Adipocyte (in vitro differentiated cells): ENCODE measurements around the gene PAK4.
A peak's percentile ranks its signal among the peaks of the same experiment; 100 is the strongest.

ENCODE experiments used
- DNase-seq: peaks from one replicate; pipeline ENCODE4 v3.0.0-alpha.2; 2015; ENCODE audit warnings: low read depth
- H3K27me3 ChIP-seq: replicated peaks from 2 replicates; pipeline ENCODE4 v1.7.0; 2013; ENCODE audit warnings: mild to moderate bottlenecking, low read length, moderate library complexity; ENCODE audit not compliant: control insufficient read depth, insufficient read depth
- H3K36me3 ChIP-seq: 2 replicates; pipeline ENCODE4 v1.7.0; 2013; ENCODE audit warnings: low read length, mild to moderate bottlenecking, moderate library complexity; ENCODE audit not compliant: control insufficient read depth, insufficient read depth, severe bottlenecking
- H3K4me1 ChIP-seq: 2 replicates; pipeline ENCODE4 v1.7.0; 2013; ENCODE audit warnings: mild to moderate bottlenecking, low read length, moderate library complexity; ENCODE audit not compliant: control insufficient read depth, insufficient read depth
- H3K4me3 ChIP-seq: 2 replicates; pipeline ENCODE4 v1.7.0; 2013; ENCODE audit warnings: mild to moderate bottlenecking, low read length, moderate library complexity
- H3K9ac ChIP-seq: 2 replicates; pipeline ENCODE4 v1.7.0; 2013; ENCODE audit warnings: mild to moderate bottlenecking, low read length, moderate library complexity
- H3K9me3 ChIP-seq: 2 replicates; pipeline ENCODE4 v1.7.0; 2013; ENCODE audit warnings: mild to moderate bottlenecking, low read length, moderate library complexity; ENCODE audit not compliant: control insufficient read depth

The PAK4 gene

GRCh38 chr19:39125554-39126311, at the start of gene PAK4:
Gene PAK4 (plus strand): TSS chr19:39125786. CDS start chr19:39169554, 43,768 bp downstream.
- peak within 1 kb of the TSS; percentile 88 for H3K9ac ChIP-seq
- DNase-seq, result peak; percentile 100
- no peaks in the 10 kb centered on the region for H3K36me3 ChIP-seq
- H3K9me3 ChIP-seq, result no peaks in the 10 kb centered on the region
- H3K4me1 ChIP-seq, result peaks cover 28% of the 10 kb centered on the region
- no peaks in the 10 kb centered on the region for H3K27me3 ChIP-seq
- peak within 1 kb of the TSS; percentile 92 for H3K4me3 ChIP-seq

GRCh38 chr19:39077323-39077722, 48.3 kb upstream of the PAK4 start:
- DNase-seq, result no peak
- no peak overlapping the region for H3K9ac ChIP-seq
- no peaks in the 10 kb centered on the region for H3K36me3 ChIP-seq
- no peak overlapping the region for H3K4me3 ChIP-seq
- H3K27me3 ChIP-seq, result no peaks in the 10 kb centered on the region
- H3K9me3 ChIP-seq, result no peaks in the 10 kb centered on the region
- H3K4me1 ChIP-seq, result peaks cover 9% of the 10 kb centered on the region

GRCh38 chr19:39078436-39079200, 47.0 kb upstream of the PAK4 start:
- peaks cover 12% of the 10 kb centered on the region for H3K4me1 ChIP-seq

GRCh38 chr19:39080431-39080830, 45.2 kb upstream of the PAK4 start:
- Histone ChIP-seq H3K36me3 (no peaks in the 10 kb centered on the region), H3K9ac (no peak overlapping the region), H3K4me1 (peaks cover 12% of the 10 kb centered on the region), H3K9me3 (no peaks in the 10 kb centered on the region), H3K4me3 (no peak overlapping the region), H3K27me3 (no peaks in the 10 kb centered on the region)
- DNase-seq, result no peak

More at GRCh38 chr19:39078436-39079200, 47.0 kb upstream of the PAK4 start:
- Histone ChIP-seq H3K27me3 (no peaks in the 10 kb centered on the region), H3K9ac (peak overlapping the region; percentile 62), H3K9me3 (no peaks in the 10 kb centered on the region), H3K4me3 (peak overlapping the region; percentile 24), H3K36me3 (no peaks in the 10 kb centered on the region)
- DNase-seq, result peak; percentile 92

- H3K27me3 ChIP-seq, result no peaks in the 10 kb centered on the region
These were observed 43.4 kb upstream of the PAK4 start for GRCh38 chr19:39082167-39082566.

GRCh38 chr19:39082745-39083598, 42.6 kb upstream of the PAK4 start:
- DNase-seq, result no peak
- Histone ChIP-seq H3K36me3 (no peaks in the 10 kb centered on the region), H3K27me3 (no peaks in the 10 kb centered on the region), H3K9me3 (no peaks in the 10 kb centered on the region), H3K4me3 (peak overlapping the region; percentile 74), H3K9ac (peak overlapping the region; percentile 63), H3K4me1 (peaks cover 12% of the 10 kb centered on the region)

More at GRCh38 chr19:39082167-39082566, 43.4 kb upstream of the PAK4 start:
- no peak for DNase-seq
- Histone ChIP-seq H3K36me3 (no peaks in the 10 kb centered on the region), H3K4me3 (no peak overlapping the region), H3K9me3 (no peaks in the 10 kb centered on the region), H3K4me1 (peaks cover 12% of the 10 kb centered on the region), H3K9ac (no peak overlapping the region)

GRCh38 chr19:39083599-39083982, 42.0 kb upstream of the PAK4 start:
- Histone ChIP-seq H3K27me3 (no peaks in the 10 kb centered on the region), H3K36me3 (no peaks in the 10 kb centered on the region), H3K9me3 (no peaks in the 10 kb centered on the region), H3K4me1 (peaks cover 12% of the 10 kb centered on the region), H3K4me3 (peak overlapping the region; percentile 74), H3K9ac (peak overlapping the region; percentile 63)
- no peak for DNase-seq

GRCh38 chr19:39083983-39084731, 41.4 kb upstream of the PAK4 start, which contains the start of gene ACP7:
Gene ACP7 (plus strand): TSS chr19:39084368. CDS start chr19:39085270, 902 bp downstream.
- Histone ChIP-seq H3K9ac (peak within 1 kb of the TSS; percentile 63), H3K4me1 (peaks cover 7% of the 10 kb centered on the region), H3K9me3 (no peaks in the 10 kb centered on the region), H3K27me3 (no peaks in the 10 kb centered on the region), H3K4me3 (peak within 1 kb of the TSS; percentile 74), H3K36me3 (no peaks in the 10 kb centered on the region)
- DNase-seq, result peak; percentile 21

- Histone ChIP-seq H3K9ac (peak overlapping the region; percentile 51), H3K9me3 (no peaks in the 10 kb centered on the region), H3K4me1 (peaks cover 7% of the 10 kb centered on the region), H3K4me3 (peak overlapping the region; percentile 74), H3K27me3 (no peaks in the 10 kb centered on the region), H3K36me3 (no peaks in the 10 kb centered on the region)
- no peak for DNase-seq
These were observed 40.9 kb upstream of the PAK4 start for GRCh38 chr19:39084732-39085080.

- no peak overlapping the region for H3K4me3 ChIP-seq
- no peaks in the 10 kb centered on the region for H3K9me3 ChIP-seq
- H3K36me3 ChIP-seq, result no peaks in the 10 kb centered on the region
- no peaks in the 10 kb centered on the region for H3K27me3 ChIP-seq
- DNase-seq, result no peak
- H3K4me1 ChIP-seq, result peaks cover 7% of the 10 kb centered on the region
- no peak overlapping the region for H3K9ac ChIP-seq
These were observed 40.2 kb upstream of the PAK4 start for GRCh38 chr19:39085392-39085791.
